Keratinocyte (primary cell): Measurements from ENCODE around the gene SMIM10L1. TPM values are rescaled to one million over a fixed set of nuclear protein-coding genes. Genes with fewer than 3 reads are reported as not detected.

Experiments
- DNase-seq: peaks from one replicate; pipeline ENCODE4 v3.0.0-alpha.2; 2011; ENCODE audit warnings: low read depth, missing footprints, low spot score
- FAIRE-seq: peaks from 2 replicates; lab custom pipeline; 2011; peaks lifted over from hg19 to GRCh38; lab: Jason Lieb, UNC
- H2AFZ ChIP-seq: 2 replicates; pipeline ENCODE4 v1.6.0; 2012; ENCODE audit warnings: low read length, control low read depth, inconsistent platforms; ENCODE audit not compliant: control insufficient read depth
- H3K27ac ChIP-seq: 2 replicates; pipeline ENCODE4 v1.5.1; 2011; ENCODE audit warnings: low read length; ENCODE audit not compliant: control insufficient read depth, insufficient read depth
- H3K27me3 ChIP-seq: 3 replicates; pipeline ENCODE4 v1.6.0; 2011; ENCODE audit warnings: low read length; ENCODE audit not compliant: control insufficient read depth, insufficient read depth; ENCODE audit errors: extremely low read depth
- H3K36me3 ChIP-seq, 2 experiments: 2 replicates in 1 of 2; 3 replicates in 1 of 2; pipeline ENCODE4 v1.5.1; 2011; ENCODE audit warnings: low read length in 2 of 2, mild to moderate bottlenecking in 1 of 2; ENCODE audit not compliant: control insufficient read depth in 2 of 2, insufficient read depth in 2 of 2; ENCODE audit errors: extremely low read depth in 1 of 2
- H3K4me1 ChIP-seq: 3 replicates; pipeline ENCODE4 v1.5.1; 2011; ENCODE audit warnings: low read length; ENCODE audit not compliant: control insufficient read depth, insufficient read depth; ENCODE audit errors: extremely low read depth
- H3K4me2 ChIP-seq: 3 replicates; pipeline ENCODE4 v1.6.0; 2011; ENCODE audit warnings: low read depth, low read length; ENCODE audit not compliant: control insufficient read depth, insufficient read depth; ENCODE audit errors: extremely low read depth
- H3K4me3 ChIP-seq, 3 experiments: fragments of 200-600 bp in 1 of 3; sonication (generic) in 1 of 3; 2 replicates in 2 of 3; 3 replicates in 1 of 3; pipeline ENCODE4 v1.5.1; 2011 to 2016; ENCODE audit warnings: low read length in 3 of 3, mild to moderate bottlenecking in 3 of 3, control low read depth in 2 of 3, inconsistent platforms in 1 of 3, low read depth in 1 of 3, mixed read lengths in 1 of 3, mixed run types in 1 of 3, moderate library complexity in 1 of 3; ENCODE audit not compliant: control insufficient read depth in 2 of 3, insufficient read depth in 2 of 3; ENCODE audit errors: extremely low read depth in 1 of 3
- H3K79me2 ChIP-seq: 2 replicates; pipeline ENCODE4 v1.6.0; 2012; ENCODE audit warnings: low read length; ENCODE audit not compliant: control insufficient read depth, insufficient read depth
- H3K9ac ChIP-seq: 3 replicates; pipeline ENCODE4 v1.6.0; 2011; ENCODE audit warnings: low read length; ENCODE audit not compliant: control insufficient read depth, insufficient read depth; ENCODE audit errors: extremely low read depth
- H3K9me1 ChIP-seq: 3 replicates; pipeline ENCODE4 v1.6.0; 2011; ENCODE audit warnings: low read length; ENCODE audit not compliant: control insufficient read depth, insufficient read depth; ENCODE audit errors: extremely low read depth
- H3K9me3 ChIP-seq: 2 replicates; pipeline ENCODE4 v1.5.1; 2012; ENCODE audit warnings: low read depth, low read length; ENCODE audit not compliant: control insufficient read depth
- H4K20me1 ChIP-seq: 3 replicates; pipeline ENCODE4 v1.6.0; 2011; ENCODE audit warnings: low read length; ENCODE audit not compliant: control insufficient read depth, insufficient read depth; ENCODE audit errors: extremely low read depth
- EZH2 ChIP-seq: IDR thresholded peaks from one replicate; pipeline ENCODE4 v1.6.1; 2012; ENCODE audit warnings: inconsistent platforms, mild to moderate bottlenecking, low read length, moderate library complexity
- dilution Hi-C: fragments of 300-500 bp; cut with MboI; formaldehyde crosslinking; loops from one replicate; pipeline ENCODE4 v1.7.0; 2020; ENCODE audit warnings: low sequenced_read_pairs; ENCODE audit not compliant: extremely low pct_ligation_motif_present
- polyA plus RNA-seq, 5 experiments: library from polyadenylated mRNA; depleted of rRNA in 3 of 5; stranded (reverse) in 3 of 5; stranded (forward) in 1 of 5; unstranded in 1 of 5; fragments of >200 nt; gene quantifications; 1 replicate in 1 of 5; 2 replicates in 3 of 5; 3 replicates in 1 of 5; pipeline versions ENCODE4 v1.2.1 to v1.2.3, GENCODE V29; 2011 to 2012; ENCODE audit warnings: missing spikeins in 2 of 5, low read depth in 1 of 5, low replicate concordance in 1 of 5
- TF ChIP-seq, protein P1 (sequence below), 3 experiments: IDR thresholded peaks in 1 of 3; conservative IDR thresholded peaks in 1 of 3; optimal IDR thresholded peaks in 1 of 3; 2 replicates in 2 of 3; 3 replicates in 1 of 3; pipeline versions ENCODE3 to v1.5.1; 2011; ENCODE audit warnings: low read length in 3 of 3, mild to moderate bottlenecking in 3 of 3, moderate library complexity in 2 of 3, control low read depth in 1 of 3, inconsistent platforms in 1 of 3; ENCODE audit not compliant: insufficient read depth in 2 of 3; ENCODE audit errors: extremely low read depth in 1 of 3

SMIM10L1 gene
- polyA plus RNA-seq, 1 donor (not counting 4 experiments of a cell fraction or from before 2014, with no cell fraction given), result 3.9 TPM

DNA sequence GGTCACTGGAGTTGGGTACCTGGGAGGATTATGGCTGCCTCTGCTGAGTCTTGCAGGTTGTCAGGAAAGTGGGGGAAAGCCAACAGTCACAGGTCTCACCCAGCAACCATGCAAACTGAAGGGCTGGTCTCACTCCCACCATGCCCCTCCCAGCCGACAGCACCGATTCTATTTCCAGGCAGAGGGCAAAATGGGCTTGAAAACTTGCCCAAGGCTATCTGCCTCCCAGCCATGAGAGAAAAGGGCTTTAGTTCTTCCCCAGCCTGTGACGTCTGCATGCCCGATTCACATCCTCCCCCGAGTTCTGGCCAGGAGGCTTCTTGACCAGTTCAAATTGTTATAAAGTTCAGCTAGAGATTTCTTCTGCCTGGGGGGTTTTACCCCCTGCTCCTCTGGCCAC lies 26.7 kb upstream of the SMIM10L1 start:
- Histone ChIP-seq H3K4me2 (no peak overlapping the region), H3K9me1 (no peaks in the 10 kb centered on the region), H3K4me1 (no peaks in the 10 kb centered on the region), H3K4me3 (no peak overlapping the region), H3K27ac (no peak overlapping the region), H3K36me3 (no peaks in the 10 kb centered on the region), H3K9ac (no peak overlapping the region), H2AFZ (no peak overlapping the region), H3K9me3 (no peaks in the 10 kb centered on the region), H3K27me3 (no peaks in the 10 kb centered on the region), H3K79me2 (peaks cover 24% of the 10 kb centered on the region), H4K20me1 (no peaks in the 10 kb centered on the region)
- FAIRE-seq, result no peak
- dilution Hi-C loops, result no loop called here
- TF ChIP-seq, protein P1, sequence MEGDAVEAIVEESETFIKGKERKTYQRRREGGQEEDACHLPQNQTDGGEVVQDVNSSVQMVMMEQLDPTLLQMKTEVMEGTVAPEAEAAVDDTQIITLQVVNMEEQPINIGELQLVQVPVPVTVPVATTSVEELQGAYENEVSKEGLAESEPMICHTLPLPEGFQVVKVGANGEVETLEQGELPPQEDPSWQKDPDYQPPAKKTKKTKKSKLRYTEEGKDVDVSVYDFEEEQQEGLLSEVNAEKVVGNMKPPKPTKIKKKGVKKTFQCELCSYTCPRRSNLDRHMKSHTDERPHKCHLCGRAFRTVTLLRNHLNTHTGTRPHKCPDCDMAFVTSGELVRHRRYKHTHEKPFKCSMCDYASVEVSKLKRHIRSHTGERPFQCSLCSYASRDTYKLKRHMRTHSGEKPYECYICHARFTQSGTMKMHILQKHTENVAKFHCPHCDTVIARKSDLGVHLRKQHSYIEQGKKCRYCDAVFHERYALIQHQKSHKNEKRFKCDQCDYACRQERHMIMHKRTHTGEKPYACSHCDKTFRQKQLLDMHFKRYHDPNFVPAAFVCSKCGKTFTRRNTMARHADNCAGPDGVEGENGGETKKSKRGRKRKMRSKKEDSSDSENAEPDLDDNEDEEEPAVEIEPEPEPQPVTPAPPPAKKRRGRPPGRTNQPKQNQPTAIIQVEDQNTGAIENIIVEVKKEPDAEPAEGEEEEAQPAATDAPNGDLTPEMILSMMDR (optimal IDR thresholded peaks at IDR 0.05 in 1 of 3, IDR thresholded peaks at IDR 0.05 in 1 of 3, conservative IDR thresholded peaks at IDR 0.05 in 1 of 3; ENCODE audit: extremely low read depth in 1 of 3, insufficient read depth in 2 of 3, low read length in 3 of 3), result no peak
- TF ChIP-seq EZH2, result no peak
- DNase-seq, result no peak

DNA sequence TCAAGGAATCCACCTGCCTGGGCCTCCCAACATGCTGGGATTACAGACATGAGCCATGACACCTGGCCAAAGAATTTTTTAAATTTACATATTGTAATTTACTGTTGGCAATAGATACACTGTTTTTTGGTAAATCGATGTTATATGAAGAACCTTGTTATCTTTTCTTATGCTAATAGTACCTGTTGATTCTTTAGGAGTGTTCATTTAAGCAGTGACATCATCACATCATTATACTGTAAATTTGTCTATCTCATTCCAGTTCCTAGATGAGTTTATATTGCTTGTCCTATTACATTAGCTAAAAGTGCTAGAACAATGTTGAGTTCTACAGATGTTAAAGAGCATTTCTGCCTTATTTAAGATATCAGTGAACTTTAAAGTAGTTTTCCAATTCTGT lies 23.6 kb upstream of the SMIM10L1 start:
- peaks cover 21% of the 10 kb centered on the region for H3K79me2 ChIP-seq
- FAIRE-seq (no peak), DNase-seq (no peak)
- dilution Hi-C loops, result no loop called here
- TF ChIP-seq, protein P1 (optimal IDR thresholded peaks at IDR 0.05 in 1 of 3, IDR thresholded peaks at IDR 0.05 in 1 of 3, conservative IDR thresholded peaks at IDR 0.05 in 1 of 3; ENCODE audit: extremely low read depth in 1 of 3, insufficient read depth in 2 of 3, low read length in 3 of 3), result no peak
- TF ChIP-seq EZH2, result no peak
- H3K9ac ChIP-seq, result no peak overlapping the region
- no peak overlapping the region for H3K4me2 ChIP-seq
- H3K4me1 ChIP-seq, result no peaks in the 10 kb centered on the region
- H3K36me3 ChIP-seq, result no peaks in the 10 kb centered on the region
- no peaks in the 10 kb centered on the region for H3K9me3 ChIP-seq
- no peaks in the 10 kb centered on the region for H3K27me3 ChIP-seq
- H3K27ac ChIP-seq, result no peak overlapping the region
- no peaks in the 10 kb centered on the region for H4K20me1 ChIP-seq
- no peak overlapping the region for H2AFZ ChIP-seq
- H3K9me1 ChIP-seq, result no peaks in the 10 kb centered on the region
- no peak overlapping the region for H3K4me3 ChIP-seq
